Uterus (tissue), 4 donors: ENCODE results near the gene PIK3C2G. TPM values are rescaled to one million over a fixed set of nuclear protein-coding genes. Genes with fewer than 3 reads are reported as not detected.

Experiments
- DNase-seq, 2 donors: peaks; one replicate each; pipeline ENCODE4 v3.0.0-alpha.2; 2019 to 2020
- H3K27ac ChIP-seq, 2 donors: fragments of 200-600 bp; sonication (generic); 1 replicate in 1 of 2; 2 replicates in 1 of 2; pipeline ENCODE4 v1.5.1; 2016 to 2018
- H3K27me3 ChIP-seq, 2 donors: fragments of 200-600 bp; sonication (generic); one replicate each; pipeline ENCODE4 v1.5.1; 2018 to 2019; ENCODE audit warnings: control low read depth in 1 of 2
- H3K36me3 ChIP-seq, 2 donors: fragments of 200-600 bp; sonication (generic); one replicate each; pipeline ENCODE4 v1.5.1; 2019; ENCODE audit warnings: control low read depth in 1 of 2
- H3K4me1 ChIP-seq, 2 donors: fragments of 200-600 bp; sonication (generic); one replicate each; pipeline ENCODE4 v1.5.1; 2018 to 2019; ENCODE audit warnings: control low read depth in 1 of 2
- H3K4me3 ChIP-seq, 2 donors: fragments of 200-600 bp; sonication (generic); 1 replicate in 1 of 2; 2 replicates in 1 of 2; pipeline ENCODE4 v1.5.1; 2018 to 2019; ENCODE audit warnings: mild to moderate bottlenecking in 1 of 2
- H3K9me3 ChIP-seq, 2 donors: fragments of 200-600 bp; sonication (generic); one replicate each; pipeline ENCODE4 v1.5.1; 2019; ENCODE audit warnings: control low read depth in 1 of 2
- POLR2A ChIP-seq, 2 donors: fragments of 450-650 bp; IDR thresholded peaks; one replicate each; pipeline ENCODE4 v1.6.1; 2016; ENCODE audit warnings: antibody characterized with exemption in 2 of 2, mild to moderate bottlenecking in 1 of 2, moderate library complexity in 1 of 2
- intact Hi-C: fragments of 100-400 bp; cut with DNase I; formaldehyde crosslinking; loops from one replicate; pipeline ENCODE4 v1.15.1; 2023; ENCODE audit warnings: low total_unique reads
- total RNA-seq, 4 donors: library from RNA; depleted of rRNA in 3 of 4; stranded (reverse); fragments of >200 nt in 3 of 4; gene quantifications; one replicate each; pipeline versions ENCODE4 v1.1.0 to v1.2.4, GENCODE V29; 2014 to 2023
- TF ChIP-seq, protein P1 (sequence below), 4 experiments: fragments of 200-600 bp in 2 of 4; fragments of 450-650 bp in 2 of 4; sonication (generic) in 2 of 4; IDR thresholded peaks; one replicate each; pipeline ENCODE4 v1.5.1; 2016 to 2019; ENCODE audit warnings: antibody characterized with exemption in 4 of 4, mild to moderate bottlenecking in 2 of 4, moderate library complexity in 1 of 4
- donor health status: DM: yes; HTN: yes; CAD: no.

The PIK3C2G gene
- total RNA-seq, 4 donors from 2014 or later, result under 0.01 to 2.2 (median 0.34) TPM; not detected in 1

DNA sequence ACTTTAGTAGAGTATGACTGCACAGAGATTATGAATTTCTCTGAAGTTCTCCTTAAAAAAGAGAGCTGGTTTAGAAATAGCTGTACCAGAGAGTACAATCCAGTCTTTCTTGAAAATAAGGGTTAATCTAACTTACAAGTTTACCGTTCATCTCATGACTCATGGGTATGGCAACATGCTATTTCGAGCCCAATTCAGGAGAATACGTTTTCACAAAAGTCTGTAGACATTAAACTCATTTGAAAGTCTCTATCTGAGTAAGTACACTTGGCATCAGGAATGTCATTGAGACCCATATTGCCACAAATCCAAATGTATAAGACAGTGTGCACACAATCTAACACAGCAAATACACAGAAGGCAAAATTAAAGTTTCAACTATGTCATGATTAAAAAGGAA lies 160.5 kb downstream of the PIK3C2G start:
- Histone ChIP-seq H3K4me1 (no peaks in the 10 kb centered on the region), H3K9me3 (no peaks in the 10 kb centered on the region), H3K27me3 (no peaks in the 10 kb centered on the region), H3K27ac (no peak overlapping the region), H3K4me3 (no peak overlapping the region), H3K36me3 (no peaks in the 10 kb centered on the region)
- TF ChIP-seq, protein P1, sequence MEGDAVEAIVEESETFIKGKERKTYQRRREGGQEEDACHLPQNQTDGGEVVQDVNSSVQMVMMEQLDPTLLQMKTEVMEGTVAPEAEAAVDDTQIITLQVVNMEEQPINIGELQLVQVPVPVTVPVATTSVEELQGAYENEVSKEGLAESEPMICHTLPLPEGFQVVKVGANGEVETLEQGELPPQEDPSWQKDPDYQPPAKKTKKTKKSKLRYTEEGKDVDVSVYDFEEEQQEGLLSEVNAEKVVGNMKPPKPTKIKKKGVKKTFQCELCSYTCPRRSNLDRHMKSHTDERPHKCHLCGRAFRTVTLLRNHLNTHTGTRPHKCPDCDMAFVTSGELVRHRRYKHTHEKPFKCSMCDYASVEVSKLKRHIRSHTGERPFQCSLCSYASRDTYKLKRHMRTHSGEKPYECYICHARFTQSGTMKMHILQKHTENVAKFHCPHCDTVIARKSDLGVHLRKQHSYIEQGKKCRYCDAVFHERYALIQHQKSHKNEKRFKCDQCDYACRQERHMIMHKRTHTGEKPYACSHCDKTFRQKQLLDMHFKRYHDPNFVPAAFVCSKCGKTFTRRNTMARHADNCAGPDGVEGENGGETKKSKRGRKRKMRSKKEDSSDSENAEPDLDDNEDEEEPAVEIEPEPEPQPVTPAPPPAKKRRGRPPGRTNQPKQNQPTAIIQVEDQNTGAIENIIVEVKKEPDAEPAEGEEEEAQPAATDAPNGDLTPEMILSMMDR (IDR thresholded peaks at IDR 0.05), result no peak
- TF ChIP-seq POLR2A (IDR thresholded peaks at IDR 0.05), result no peak
- intact Hi-C loops, result no loop called here
- no peak for DNase-seq

DNA sequence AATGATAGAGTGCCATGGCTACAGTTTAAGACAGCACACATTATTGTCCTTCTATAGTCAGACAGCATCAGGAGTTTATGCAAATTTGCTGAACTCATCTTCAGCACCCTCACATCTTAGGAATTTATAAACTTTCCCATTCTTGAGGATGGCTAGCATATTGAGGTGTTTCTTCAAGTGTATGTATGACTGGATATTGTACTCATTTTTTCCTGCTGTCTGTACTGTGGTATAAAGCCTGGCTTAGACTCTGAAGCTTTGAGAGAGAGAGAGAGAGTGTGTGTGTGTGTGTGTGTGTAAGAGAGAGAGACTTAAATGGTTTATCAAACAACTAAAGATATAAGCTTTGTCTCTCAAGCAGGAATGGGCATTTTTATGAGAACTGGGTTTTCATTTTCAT lies 161.6 kb downstream of the PIK3C2G start:
- H3K4me3 ChIP-seq, result no peak overlapping the region
- no peaks in the 10 kb centered on the region for H3K9me3 ChIP-seq
- H3K4me1 ChIP-seq, result no peaks in the 10 kb centered on the region
- H3K36me3 ChIP-seq, result no peaks in the 10 kb centered on the region
- intact Hi-C loops, result no loop called here
- H3K27me3 ChIP-seq, result no peaks in the 10 kb centered on the region
- DNase-seq, result no peak
- TF ChIP-seq POLR2A (IDR thresholded peaks at IDR 0.05), result no peak
- TF ChIP-seq, protein P1 (IDR thresholded peaks at IDR 0.05), result no peak
- no peak overlapping the region for H3K27ac ChIP-seq

DNA sequence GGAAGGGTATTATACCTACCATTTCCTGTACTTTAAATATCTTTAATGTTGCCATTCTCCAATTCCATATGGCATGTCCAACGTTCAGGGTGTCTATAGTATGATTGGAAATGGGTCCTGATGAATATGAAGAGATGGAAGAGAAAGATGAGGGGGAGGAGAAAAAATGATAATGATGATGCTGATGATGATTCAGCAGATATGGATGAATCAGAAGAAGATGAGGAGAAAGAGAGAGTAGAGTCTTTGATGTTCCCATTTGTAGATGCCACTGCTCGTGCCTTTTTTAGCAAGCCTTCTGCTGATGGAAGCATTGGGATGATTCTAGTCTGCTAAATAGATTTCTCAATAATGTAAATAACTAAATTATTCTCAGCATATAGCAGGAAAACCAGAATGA lies 163.5 kb downstream of the PIK3C2G start:
- intact Hi-C loops, result no loop called here
- H3K4me3 ChIP-seq, result no peak overlapping the region
- TF ChIP-seq, protein P1 (IDR thresholded peaks at IDR 0.05), result no peak
- no peak for TF ChIP-seq POLR2A (IDR thresholded peaks at IDR 0.05)
- no peak overlapping the region for H3K27ac ChIP-seq
- no peaks in the 10 kb centered on the region for H3K36me3 ChIP-seq
- H3K4me1 ChIP-seq, result no peaks in the 10 kb centered on the region
- DNase-seq, result no peak
- H3K9me3 ChIP-seq, result no peaks in the 10 kb centered on the region
- no peaks in the 10 kb centered on the region for H3K27me3 ChIP-seq

DNA sequence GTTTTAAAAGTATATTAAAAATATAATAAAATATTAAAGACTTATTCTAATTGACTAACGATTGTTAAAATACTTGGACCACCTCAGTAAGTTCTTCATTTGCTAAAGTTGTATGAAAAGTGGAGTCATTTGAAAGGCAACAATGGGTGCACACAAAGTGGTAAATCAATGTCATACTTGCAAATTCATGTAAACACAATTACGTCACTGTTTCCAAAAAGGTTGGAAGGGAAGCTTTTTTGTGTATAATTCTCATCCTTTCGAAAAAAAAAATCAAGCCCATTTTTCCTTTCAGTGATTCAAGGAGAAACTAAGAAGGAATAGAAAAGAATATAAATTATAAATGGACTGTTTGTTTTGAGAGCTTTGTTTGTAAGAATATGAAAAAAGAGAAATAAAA lies 166.2 kb downstream of the PIK3C2G start:
- no peak for DNase-seq

DNA sequence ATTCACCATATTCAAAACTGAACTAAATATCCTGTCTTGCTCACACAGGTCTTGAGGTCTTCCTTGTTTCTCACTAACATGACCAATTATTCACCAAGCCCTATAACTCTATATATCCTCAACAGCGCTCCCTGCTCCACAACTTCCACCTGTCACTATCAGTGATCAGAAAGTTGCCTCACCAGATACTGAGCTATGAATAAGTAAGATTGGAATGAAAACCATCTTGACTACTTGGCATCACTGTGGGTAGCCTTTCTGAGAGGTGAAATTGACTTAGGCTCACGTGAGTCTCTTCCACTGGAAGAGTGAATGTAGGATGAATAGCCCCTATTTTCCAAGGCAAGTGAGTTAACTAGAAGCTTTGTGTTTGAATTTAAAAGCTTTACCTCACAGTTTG lies 167.1 kb downstream of the PIK3C2G start:
- H3K4me1 ChIP-seq, result no peaks in the 10 kb centered on the region
- H3K27ac ChIP-seq, result no peak overlapping the region
- no peak overlapping the region for H3K4me3 ChIP-seq
- no peak for DNase-seq
- no peaks in the 10 kb centered on the region for H3K9me3 ChIP-seq
- H3K27me3 ChIP-seq, result no peaks in the 10 kb centered on the region
- TF ChIP-seq, protein P1 (IDR thresholded peaks at IDR 0.05), result no peak
- TF ChIP-seq POLR2A (IDR thresholded peaks at IDR 0.05), result no peak
- intact Hi-C loops, result no loop called here
- H3K36me3 ChIP-seq, result no peaks in the 10 kb centered on the region

More for the DNA sequence above, 166.2 kb downstream of the PIK3C2G start:
- Histone ChIP-seq H3K36me3 (no peaks in the 10 kb centered on the region), H3K4me1 (no peaks in the 10 kb centered on the region), H3K27me3 (no peaks in the 10 kb centered on the region), H3K27ac (no peak overlapping the region), H3K4me3 (no peak overlapping the region), H3K9me3 (no peaks in the 10 kb centered on the region)
- intact Hi-C loops, result no loop called here
- TF ChIP-seq, protein P1 (IDR thresholded peaks at IDR 0.05), result no peak
- no peak for TF ChIP-seq POLR2A (IDR thresholded peaks at IDR 0.05)
